Superior temporal gyrus (tissue), 1 donor: ENCODE measurements around the gene P4HA2.

Experiments
- DNase-seq: peaks from one replicate; pipeline ENCODE4 v3.0.0-alpha.2; 2016; ENCODE audit errors: extremely low spot score

The P4HA2 gene

GRCh38 chr5:132227485-132228240 is at the start of gene P4HA2:
TSS of gene P4HA2 (minus strand) at chr5:132227853. CDS start at chr5:132218626, 9,227 bp downstream.
- peak; percentile 60 for DNase-seq

- DNase-seq, result no peak
These were observed 49.6 kb upstream of the P4HA2 start for GRCh38 chr5:132277256-132277655.

GRCh38 chr5:132275367-132276220 is 47.9 kb upstream of the P4HA2 start:
- DNase-seq, result no peak

GRCh38 chr5:132274050-132274792 is 46.6 kb upstream of the P4HA2 start:
- no peak for DNase-seq

GRCh38 chr5:132273631-132274030 is 46.0 kb upstream of the P4HA2 start:
- no peak for DNase-seq

GRCh38 chr5:132272311-132273210 is 44.9 kb upstream of the P4HA2 start:
- peak; percentile 60 for DNase-seq

GRCh38 chr5:132271251-132272246 is 43.9 kb upstream of the P4HA2 start:
- DNase-seq, result no peak

DNA sequence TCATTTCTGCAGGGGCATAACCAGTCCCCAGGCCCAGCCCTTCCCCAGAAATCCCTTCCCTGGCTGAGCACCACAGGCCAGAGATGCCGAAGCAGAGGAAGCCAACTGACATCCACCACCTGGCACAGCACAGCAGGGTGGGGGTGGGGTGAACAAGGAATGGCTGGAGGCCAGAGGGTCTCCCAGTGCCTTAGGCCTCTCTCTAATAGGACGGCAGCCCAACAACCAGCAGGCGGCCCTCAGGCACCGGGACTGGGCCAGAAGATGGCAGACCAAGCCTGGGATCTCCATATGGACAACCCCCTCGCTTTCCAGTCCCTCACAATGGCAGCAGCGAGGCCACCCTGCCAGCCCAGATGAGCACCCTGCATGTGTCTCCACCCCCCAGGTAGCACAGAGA is 43.1 kb upstream of the P4HA2 start:
- no peak for DNase-seq

- DNase-seq, result no peak
These were observed 42.6 kb upstream of the P4HA2 start for GRCh38 chr5:132270335-132270665.

GRCh38 chr5:132269635-132270334 is 42.1 kb upstream of the P4HA2 start:
- no peak for DNase-seq

DNA sequence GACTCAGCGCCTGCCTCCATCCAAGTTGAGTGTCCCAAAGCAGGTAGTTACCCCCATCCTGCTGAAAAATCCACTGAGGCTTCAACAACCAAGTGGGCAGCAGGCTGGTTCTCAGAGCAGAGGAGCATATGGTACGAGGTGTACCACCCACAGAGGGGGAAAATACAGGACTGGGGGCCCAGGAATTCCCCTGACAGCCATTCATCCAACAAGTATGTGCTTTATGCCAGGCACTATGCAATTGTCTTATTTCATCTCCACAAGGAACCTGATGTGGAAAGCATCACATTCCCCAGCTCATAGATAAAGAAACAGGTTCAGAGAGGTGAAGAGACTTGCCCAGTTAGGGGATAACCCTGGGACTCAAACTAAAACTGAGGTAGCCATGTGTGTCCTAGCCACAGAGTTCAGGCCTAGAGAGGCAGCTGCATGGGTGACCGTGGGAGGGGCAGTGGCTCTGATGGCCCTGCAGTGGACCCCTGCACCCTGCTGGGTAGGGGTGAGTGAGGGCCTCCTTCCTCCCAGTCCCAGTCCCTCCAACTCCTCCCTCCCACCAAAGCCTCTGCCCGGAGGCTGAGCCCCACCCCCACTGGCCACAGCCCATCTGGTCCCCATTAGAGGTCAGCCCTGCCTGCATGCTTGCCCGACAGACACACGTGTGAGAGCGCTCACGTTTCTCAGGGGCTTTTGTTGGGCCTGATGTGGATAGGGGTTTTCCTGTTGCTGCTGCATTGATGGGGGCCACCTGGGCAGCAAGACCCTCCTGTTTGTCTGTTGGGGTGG is 41.3 kb upstream of the P4HA2 start:
- DNase-seq, result no peak

- DNase-seq, result peak; percentile 36
These were observed 40.5 kb upstream of the P4HA2 start for GRCh38 chr5:132267931-132268768.

DNA sequence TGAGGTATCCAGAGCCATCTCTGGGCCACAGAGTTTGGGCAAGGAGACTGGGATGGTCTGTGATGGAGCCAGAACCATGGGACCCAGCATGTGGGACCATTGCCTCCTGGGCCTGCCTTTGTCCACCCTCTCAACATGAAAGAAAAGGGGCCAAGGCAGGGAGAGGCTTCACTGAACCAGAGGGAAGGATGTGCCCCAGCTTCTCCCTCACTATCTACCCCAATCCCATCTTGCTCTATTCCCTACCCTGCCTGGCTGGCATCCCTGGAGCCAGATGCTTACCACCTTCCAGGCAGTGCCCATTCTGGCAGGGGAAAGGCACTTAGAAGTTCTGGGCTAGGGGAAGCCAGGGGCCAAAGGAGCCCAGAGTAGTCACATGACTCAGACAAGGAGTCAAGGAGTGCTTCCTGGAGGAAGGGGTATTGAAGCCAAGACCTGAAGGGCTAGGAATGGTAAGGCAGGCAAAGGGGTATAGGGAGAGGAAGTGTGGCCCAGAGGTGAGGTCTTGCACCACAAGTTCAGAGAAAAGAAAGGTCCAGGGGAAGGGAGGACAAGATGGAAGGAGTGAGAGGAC is 39.6 kb upstream of the P4HA2 start:
- no peak for DNase-seq

DNA sequence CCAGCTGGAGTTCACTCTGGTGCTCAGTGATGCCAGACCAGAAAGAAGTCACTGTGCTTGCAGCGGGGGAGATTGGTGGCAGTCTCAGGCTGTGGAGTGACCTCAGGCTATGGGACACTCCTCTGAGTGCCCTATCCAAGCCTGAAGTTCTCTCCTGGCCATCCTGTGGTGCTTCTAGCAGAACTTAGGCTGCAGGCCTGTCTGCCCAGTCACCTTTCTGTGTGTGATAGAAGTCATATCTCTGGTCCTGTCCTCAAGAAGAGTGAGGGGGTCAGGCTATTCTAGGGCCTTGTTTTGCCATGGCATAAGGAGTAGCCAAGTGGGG is 39.1 kb upstream of the P4HA2 start:
- DNase-seq, result no peak

GRCh38 chr5:132266031-132266835 is 38.6 kb upstream of the P4HA2 start:
- no peak for DNase-seq

GRCh38 chr5:132265336-132266030 is 37.8 kb upstream of the P4HA2 start:
- no peak for DNase-seq
